Ectodermal cell (in vitro differentiated cells): Measurements from ENCODE around the gene GNRH2.
"Not testable (repeated sequence)": the region's sequence is repeated elsewhere in the genome, so short reads cannot be mapped to it uniquely, and the experiment has no call there.

Experiments used
- H3K27ac ChIP-seq: 2 replicates; pipeline ENCODE4 v1.7.0; 2013; ENCODE audit warnings: mild to moderate bottlenecking, low read depth, low read length; ENCODE audit not compliant: insufficient read depth, poor library complexity, severe bottlenecking
- H3K27me3 ChIP-seq: 2 replicates; pipeline ENCODE4 v1.7.0; 2013; ENCODE audit warnings: mild to moderate bottlenecking, low read length; ENCODE audit not compliant: insufficient read depth, control insufficient read depth, poor library complexity, severe bottlenecking
- H3K36me3 ChIP-seq: one replicate; pipeline ENCODE4 v1.7.0; 2013; ENCODE audit warnings: low read length; ENCODE audit not compliant: control insufficient read depth, insufficient read depth
- H3K4me1 ChIP-seq: one replicate; pipeline ENCODE4 v1.7.0; 2013; ENCODE audit warnings: low read length; ENCODE audit not compliant: control insufficient read depth, insufficient read depth
- H3K4me3 ChIP-seq: 2 replicates; pipeline ENCODE4 v1.7.0; 2013; ENCODE audit warnings: low read depth, low read length, control low read depth; ENCODE audit not compliant: insufficient read depth
- H3K9me3 ChIP-seq: 2 replicates; pipeline ENCODE4 v1.7.0; 2013; ENCODE audit warnings: mild to moderate bottlenecking, low read length, moderate library complexity; ENCODE audit not compliant: control insufficient read depth
- WGBS, 2 experiments: methylation state at CpG; one replicate each; pipeline ENCODE4 v1.1.7; 2013; ENCODE audit warnings: missing lambda C conversion rate in 2 of 2; 5-methylcytosine and 5-hydroxymethylcytosine counted together

GNRH2 gene

DNA sequence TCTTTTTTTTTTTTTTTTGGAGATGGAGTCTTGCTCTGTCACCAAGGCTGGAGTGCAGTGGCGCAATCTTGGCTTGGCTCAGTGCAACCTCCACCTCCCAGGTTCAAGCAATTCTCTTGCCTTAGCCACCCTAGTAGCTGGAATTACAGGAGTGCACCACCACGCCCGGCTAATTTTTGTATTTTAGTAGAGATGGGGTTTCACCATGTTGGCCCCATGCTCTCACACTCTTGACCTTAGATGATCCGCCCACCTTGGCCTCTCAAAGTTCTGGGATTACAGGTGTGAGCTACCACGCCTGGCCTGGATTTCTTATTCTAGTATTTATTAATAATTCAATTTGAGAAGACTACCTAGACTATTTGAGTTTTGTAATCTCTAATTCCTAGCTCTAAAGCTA, 28.1 kb upstream of the GNRH2 start:
- not testable (repeated sequence) for H3K27ac ChIP-seq, H3K27me3 ChIP-seq, H3K9me3 ChIP-seq, H3K4me1 ChIP-seq, H3K4me3 ChIP-seq
- 86 to 90% methylated on average over 4 of the region's 5 CpGs for WGBS, 2 experiments
- H3K36me3 ChIP-seq, result peaks cover 27% of the 10 kb centered on the region

- no peaks in the 10 kb centered on the region for H3K9me3 ChIP-seq
- H3K36me3 ChIP-seq, result peaks cover 46% of the 10 kb centered on the region
- WGBS, 2 experiments, result 93 to 95% methylated on average over 4 of the region's 4 CpGs
Observed at GRCh38 chr20:3021327-3021726, 22.1 kb upstream of the GNRH2 start.

DNA sequence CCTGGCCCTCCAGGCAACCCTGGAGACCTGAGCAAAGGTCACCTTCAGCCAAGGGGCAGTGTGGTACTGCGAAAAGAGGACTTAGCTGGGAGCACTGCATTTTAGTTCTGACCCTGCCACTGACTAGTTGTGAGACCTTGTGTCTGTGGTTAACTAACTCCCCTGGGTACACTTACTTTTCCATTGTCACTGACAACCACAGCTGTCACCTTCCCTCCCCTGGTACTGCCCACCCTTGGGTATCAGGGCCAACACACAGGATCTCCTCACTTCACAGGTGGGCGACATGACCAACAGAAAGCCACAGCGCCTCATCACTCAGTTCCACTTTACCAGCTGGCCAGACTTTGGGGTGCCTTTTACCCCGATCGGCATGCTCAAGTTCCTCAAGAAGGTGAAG, 21.6 kb upstream of the GNRH2 start:
- no peaks in the 10 kb centered on the region for H3K4me1 ChIP-seq
- no peak overlapping the region for H3K4me3 ChIP-seq
- no peak overlapping the region for H3K27ac ChIP-seq
- H3K27me3 ChIP-seq, result no peaks in the 10 kb centered on the region
- peaks cover 51% of the 10 kb centered on the region for H3K36me3 ChIP-seq
- H3K9me3 ChIP-seq, result no peaks in the 10 kb centered on the region
- whole genome bisulfite sequencing, 2 experiments, result 95 to 96% methylated on average over 5 of the region's 5 CpGs

More at GRCh38 chr20:3021327-3021726, 22.1 kb upstream of the GNRH2 start:
- H3K4me3 ChIP-seq, result no peak overlapping the region
- no peaks in the 10 kb centered on the region for H3K27me3 ChIP-seq
- no peaks in the 10 kb centered on the region for H3K4me1 ChIP-seq
- H3K27ac ChIP-seq, result no peak overlapping the region

DNA sequence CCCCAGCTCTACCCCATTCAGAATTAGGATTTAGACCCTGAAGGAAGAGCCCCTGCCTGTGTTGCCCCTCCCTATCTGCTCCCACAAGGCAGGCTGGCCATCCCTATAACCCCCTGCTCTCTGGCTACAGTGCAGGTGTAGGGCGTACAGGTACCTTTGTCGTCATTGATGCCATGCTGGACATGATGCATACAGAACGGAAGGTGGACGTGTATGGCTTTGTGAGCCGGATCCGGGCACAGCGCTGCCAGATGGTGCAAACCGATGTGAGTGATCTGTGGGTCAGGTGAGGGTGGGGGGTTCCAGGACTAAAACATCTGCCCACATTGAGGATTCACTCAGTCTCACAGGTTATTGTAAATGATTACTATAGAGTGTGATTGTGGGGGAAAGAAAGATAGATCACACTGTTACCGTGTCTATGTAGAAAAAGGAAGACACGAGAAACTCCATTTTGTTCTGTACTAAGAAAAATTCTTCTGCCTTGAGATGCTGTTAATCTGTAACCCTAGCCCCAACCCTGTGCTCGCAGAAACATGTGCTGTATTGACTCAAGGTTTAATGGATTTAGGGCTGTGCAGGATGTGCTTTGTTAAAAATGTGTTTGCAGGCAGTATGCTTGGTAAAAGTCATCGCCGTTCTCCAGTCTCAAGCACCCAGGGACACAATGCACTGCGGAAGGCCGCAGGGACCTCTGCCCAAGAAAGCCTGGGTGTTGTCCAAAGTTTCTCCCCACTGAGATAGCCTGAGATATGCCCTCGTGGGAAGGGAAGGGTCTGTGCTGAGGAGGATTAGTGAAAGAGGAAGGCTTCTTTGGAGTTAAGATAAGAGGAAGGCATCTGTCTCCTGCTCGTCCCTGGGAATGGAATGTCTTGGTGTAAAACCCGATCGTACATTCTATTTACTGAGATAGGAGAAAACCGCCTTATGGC, 20.6 kb upstream of the GNRH2 start:
- peaks cover 52% of the 10 kb centered on the region for H3K36me3 ChIP-seq
- H3K4me1 ChIP-seq, H3K27ac ChIP-seq, H3K4me3 ChIP-seq, H3K27me3 ChIP-seq, H3K9me3 ChIP-seq: not testable (repeated sequence)
- 96 to 97% methylated on average over 20 of the region's 20 CpGs for WGBS, 2 experiments

DNA sequence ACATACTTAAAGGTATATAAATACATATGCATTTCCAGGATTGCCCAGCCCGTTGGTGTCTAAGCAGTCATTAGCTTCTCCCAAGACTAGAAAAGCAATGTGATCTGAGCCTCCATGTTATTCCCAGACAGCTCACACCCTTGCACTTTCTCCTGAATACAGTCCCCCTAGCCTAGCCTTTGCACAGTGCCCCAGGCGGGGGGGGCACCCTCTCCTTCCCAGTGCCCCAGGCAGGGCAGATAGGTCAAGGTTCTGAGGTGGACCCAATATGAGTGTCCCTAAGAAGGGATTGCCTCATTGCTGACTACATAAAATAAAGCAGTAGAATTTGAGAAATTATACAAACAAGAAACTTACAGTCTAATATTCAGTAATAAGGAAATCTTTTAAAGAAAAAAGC, 15.4 kb upstream of the GNRH2 start:
- Histone ChIP-seq H3K27ac (no peak overlapping the region), H3K9me3 (no peaks in the 10 kb centered on the region), H3K4me1 (no peaks in the 10 kb centered on the region), H3K27me3 (no peaks in the 10 kb centered on the region), H3K4me3 (no peak overlapping the region), H3K36me3 (peaks cover 32% of the 10 kb centered on the region)
- 80 to 95% methylated on average over 2 of the region's 2 CpGs for WGBS, 2 experiments

DNA sequence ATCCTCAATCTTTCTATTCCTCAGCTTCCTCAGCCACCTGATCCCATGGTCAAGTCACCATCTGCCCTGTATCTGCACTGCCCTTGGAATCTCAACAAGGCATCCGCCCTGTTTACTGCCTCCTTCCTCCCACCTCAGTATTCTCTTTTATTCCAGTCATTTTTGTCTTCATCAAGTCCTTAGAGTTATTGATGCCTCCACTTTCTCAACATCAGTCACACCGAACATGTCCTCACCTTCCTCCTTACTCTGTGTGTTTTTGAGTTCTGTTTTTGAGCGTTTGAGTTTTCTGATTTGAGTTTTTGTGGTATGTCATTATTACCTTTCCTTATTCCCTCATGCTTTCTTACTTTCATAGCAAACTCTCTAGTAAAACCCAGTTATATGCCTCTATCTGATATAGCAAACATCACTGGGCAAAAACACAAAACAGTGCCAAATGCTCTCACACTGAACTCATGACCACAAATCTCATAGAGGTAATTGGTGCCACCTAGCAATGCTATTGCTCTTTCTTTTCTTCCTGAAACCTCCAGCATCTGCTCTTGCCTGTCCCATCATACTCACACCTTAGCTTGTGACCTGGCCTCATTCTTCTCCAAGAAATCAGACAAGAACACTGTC, 11.8 kb upstream of the GNRH2 start:
- Histone ChIP-seq H3K4me3 (no peak overlapping the region), H3K27ac (no peak overlapping the region), H3K9me3 (no peaks in the 10 kb centered on the region), H3K36me3 (peaks cover 26% of the 10 kb centered on the region), H3K4me1 (no peaks in the 10 kb centered on the region), H3K27me3 (no peaks in the 10 kb centered on the region)
- WGBS, 2 experiments, result 90 to 95% methylated on average over 1 to 2 of the region's 3 CpGs

GRCh38 chr20:3032624-3033023, 10.8 kb upstream of the GNRH2 start:
- Histone ChIP-seq H3K4me1 (no peaks in the 10 kb centered on the region), H3K4me3 (no peak overlapping the region), H3K9me3 (no peaks in the 10 kb centered on the region), H3K36me3 (peaks cover 24% of the 10 kb centered on the region), H3K27ac (no peak overlapping the region), H3K27me3 (no peaks in the 10 kb centered on the region)
- WGBS, 2 experiments, result 94 to 95% methylated on average over 8 of the region's 8 CpGs

- Histone ChIP-seq H3K27ac (no peak overlapping the region), H3K4me1 (no peaks in the 10 kb centered on the region), H3K4me3 (no peak overlapping the region), H3K9me3 (no peaks in the 10 kb centered on the region), H3K27me3 (no peaks in the 10 kb centered on the region), H3K36me3 (peaks cover 23% of the 10 kb centered on the region)
- 91 to 95% methylated on average over 3 of the region's 3 CpGs for whole genome bisulfite sequencing, 2 experiments
Observed at GRCh38 chr20:3037654-3038053, 5.8 kb upstream of the GNRH2 start.

- Histone ChIP-seq H3K9me3 (no peaks in the 10 kb centered on the region), H3K36me3 (peaks cover 23% of the 10 kb centered on the region), H3K4me1 (no peaks in the 10 kb centered on the region), H3K27ac (no peak overlapping the region), H3K4me3 (no peak overlapping the region), H3K27me3 (no peaks in the 10 kb centered on the region)
- 84 to 92% methylated on average over 5 of the region's 5 CpGs for WGBS, 2 experiments
Observed at GRCh38 chr20:3038454-3038853, 5.0 kb upstream of the GNRH2 start.

GRCh38 chr20:3039426-3039825, 4.0 kb upstream of the GNRH2 start:
- H3K27ac ChIP-seq, result no peak overlapping the region
- H3K27me3 ChIP-seq, result no peaks in the 10 kb centered on the region
- 94% methylated on average over 4 of the region's 4 CpGs for WGBS, 2 experiments
- H3K4me3 ChIP-seq, result no peak overlapping the region
- no peaks in the 10 kb centered on the region for H3K9me3 ChIP-seq
- H3K36me3 ChIP-seq, result peaks cover 23% of the 10 kb centered on the region
- H3K4me1 ChIP-seq, result no peaks in the 10 kb centered on the region
